ENCODE measurements around the gene NRXN2. TPM values are rescaled to one million over a fixed set of nuclear protein-coding genes. Genes with fewer than 3 reads are reported as not detected.

NRXN2 gene
- polyA plus RNA-seq, 2 donors: 0.24 to 0.44 TPM

DNA sequence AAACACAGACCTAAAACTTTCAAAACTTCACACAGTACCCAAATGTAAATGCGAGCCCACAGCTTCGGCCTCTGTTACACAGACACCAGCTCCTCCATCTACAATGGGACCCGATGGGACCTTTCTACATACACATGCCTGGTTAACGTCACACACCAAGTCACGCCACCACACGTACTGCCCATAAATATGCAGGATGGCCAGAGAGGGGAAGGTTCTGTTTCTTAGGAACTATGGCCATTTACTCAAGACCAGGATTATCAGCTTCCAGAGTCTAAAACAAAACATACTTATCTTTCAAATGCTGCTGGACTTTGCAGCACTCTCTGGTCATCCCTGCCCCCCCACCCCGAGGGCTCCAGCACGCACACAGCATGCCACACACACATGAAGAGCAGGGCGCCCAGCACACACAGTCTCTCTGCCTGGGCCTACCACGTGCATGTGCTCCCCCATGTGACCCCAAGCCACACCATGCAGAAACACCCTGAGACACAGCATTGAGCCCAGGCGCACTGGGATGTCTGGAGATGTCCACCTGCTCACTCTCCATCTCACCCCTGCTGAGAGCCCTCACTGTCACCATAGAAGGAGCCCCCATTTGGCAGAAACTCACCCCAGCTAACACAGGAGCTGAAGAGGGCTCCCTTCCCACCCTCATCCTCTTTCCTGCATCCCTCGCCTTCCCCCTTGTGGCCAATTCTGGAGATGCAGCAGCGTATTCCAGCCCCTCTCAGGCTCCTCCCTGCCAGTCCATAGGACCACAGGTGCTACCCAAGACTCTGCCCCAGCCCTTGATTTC lies 70.2 kb downstream of the NRXN2 start:
- no peak overlapping the region for H3K27ac ChIP-seq (ENCODE audit: low read depth in 2 of 2, low read length in 1 of 2)
- H3K27me3 ChIP-seq (ENCODE audit: control insufficient read depth in 1 of 2, insufficient read depth in 2 of 2, low read length in 2 of 2): no peaks in the 10 kb centered on the region
- no peaks in the 10 kb centered on the region for H3K9me3 ChIP-seq (ENCODE audit: control insufficient read depth in 2 of 2, insufficient read depth in 1 of 2, low read depth in 1 of 2, low read length in 1 of 2)
- no peak overlapping the region for H3K4me3 ChIP-seq (ENCODE audit: low read depth in 1 of 2, low read length in 2 of 2)
- no peaks in the 10 kb centered on the region for H3K36me3 ChIP-seq (ENCODE audit: control insufficient read depth in 2 of 2, insufficient read depth in 2 of 2, low read length in 1 of 2)
- no peaks in the 10 kb centered on the region for H3K4me1 ChIP-seq (ENCODE audit: control insufficient read depth in 2 of 2, insufficient read depth in 2 of 2, low read length in 1 of 2)
- 47 to 56% methylated on average over 13 of the region's 13 CpGs for WGBS, 2 donors

DNA sequence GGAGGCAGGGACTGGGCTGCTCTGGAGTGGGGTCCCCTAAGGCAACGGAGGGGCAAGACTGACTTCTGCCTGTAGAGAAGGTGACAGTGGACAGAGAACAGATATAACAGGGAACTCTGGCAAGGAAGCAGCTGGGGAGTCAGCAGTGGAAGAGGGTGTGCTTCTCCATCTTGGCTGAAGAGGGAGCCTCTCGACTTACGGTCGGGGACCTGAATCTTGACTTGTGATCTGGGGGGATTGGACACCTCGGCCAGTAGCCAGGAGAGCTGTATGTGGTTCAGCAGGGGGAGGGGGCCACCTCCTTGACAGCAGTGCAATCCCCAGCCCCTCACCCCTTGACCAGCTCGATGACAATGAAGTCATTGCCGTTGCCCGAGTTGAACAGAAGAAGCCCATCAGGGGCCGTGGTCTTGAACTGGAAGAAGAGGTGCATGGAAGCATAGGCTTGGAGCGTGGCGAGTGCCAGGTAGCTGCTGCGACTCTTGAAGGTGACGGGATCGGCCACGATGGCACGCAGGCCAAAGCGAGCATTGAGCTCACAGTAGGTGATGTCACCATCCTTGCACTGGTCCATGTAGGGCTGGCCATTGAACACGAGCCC lies 72.0 kb downstream of the NRXN2 start:
- H3K9me3 ChIP-seq (ENCODE audit: control insufficient read depth in 2 of 2, insufficient read depth in 1 of 2, low read depth in 1 of 2, low read length in 1 of 2): no peaks in the 10 kb centered on the region
- no peak overlapping the region for H3K4me3 ChIP-seq (ENCODE audit: low read depth in 1 of 2, low read length in 2 of 2)
- no peaks in the 10 kb centered on the region for H3K4me1 ChIP-seq (ENCODE audit: control insufficient read depth in 2 of 2, insufficient read depth in 2 of 2, low read length in 1 of 2)
- no peaks in the 10 kb centered on the region for H3K27me3 ChIP-seq (ENCODE audit: control insufficient read depth in 1 of 2, insufficient read depth in 2 of 2, low read length in 2 of 2)
- H3K27ac ChIP-seq (ENCODE audit: low read depth in 2 of 2, low read length in 1 of 2): no peak overlapping the region
- WGBS, 2 donors: 64 to 66% methylated on average over 18 of the region's 18 CpGs
- no peaks in the 10 kb centered on the region for H3K36me3 ChIP-seq (ENCODE audit: control insufficient read depth in 2 of 2, insufficient read depth in 2 of 2, low read length in 1 of 2)

DNA sequence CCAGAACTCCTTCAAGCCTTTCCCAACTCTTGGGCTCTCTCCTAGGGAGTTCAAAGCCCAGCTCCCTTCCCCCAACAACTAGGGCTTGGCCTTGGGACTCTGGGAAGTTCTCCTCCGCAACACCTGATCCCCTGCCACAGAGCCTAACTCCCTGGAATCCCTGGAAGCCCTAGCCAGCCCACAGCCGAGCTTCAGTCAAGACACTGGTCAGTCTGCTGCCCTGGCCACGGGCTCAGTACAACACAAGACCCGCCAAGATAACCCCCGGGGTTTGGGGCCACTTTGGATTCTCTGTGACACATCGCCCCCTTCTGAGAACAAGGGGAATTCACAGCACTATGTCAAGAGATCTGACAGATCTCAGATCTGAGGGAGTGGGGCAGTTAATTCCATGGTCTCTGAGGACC lies 73.7 kb downstream of the NRXN2 start:
- H3K36me3 ChIP-seq (ENCODE audit: control insufficient read depth in 2 of 2, insufficient read depth in 2 of 2, low read length in 1 of 2): no peaks in the 10 kb centered on the region
- peaks cover 2 to 8% of the 10 kb centered on the region in 2 donors for H3K27me3 ChIP-seq (ENCODE audit: control insufficient read depth in 1 of 2, insufficient read depth in 2 of 2, low read length in 2 of 2)
- no peak overlapping the region for H3K27ac ChIP-seq (ENCODE audit: low read depth in 2 of 2, low read length in 1 of 2)
- no peaks in the 10 kb centered on the region for H3K9me3 ChIP-seq (ENCODE audit: control insufficient read depth in 2 of 2, insufficient read depth in 1 of 2, low read depth in 1 of 2, low read length in 1 of 2)
- no peaks in the 10 kb centered on the region for H3K4me1 ChIP-seq (ENCODE audit: control insufficient read depth in 2 of 2, insufficient read depth in 2 of 2, low read length in 1 of 2)
- WGBS, 2 donors: 23 to 30% methylated on average over 6 of the region's 6 CpGs
- H3K4me3 ChIP-seq (ENCODE audit: low read depth in 1 of 2, low read length in 2 of 2): no peak overlapping the region

DNA sequence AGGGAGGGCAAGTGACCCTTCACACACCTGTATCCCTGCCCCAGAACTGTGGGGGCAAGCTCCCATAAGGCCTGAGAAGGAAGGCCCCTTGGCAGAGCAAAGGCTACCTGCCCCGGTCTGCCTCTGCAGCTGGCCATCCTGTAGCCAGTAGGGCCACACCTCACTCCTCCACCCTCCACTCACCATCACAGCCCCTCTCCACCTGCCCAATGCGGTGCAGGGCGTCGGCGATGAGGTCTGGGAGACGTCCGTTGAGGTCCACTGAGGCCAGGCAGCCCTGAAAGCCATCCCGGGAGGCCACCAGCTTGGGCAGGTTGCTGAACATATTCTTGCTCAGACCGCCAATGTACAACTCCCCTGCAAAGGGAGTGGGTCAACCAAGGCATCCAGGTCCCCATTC lies 74.4 kb downstream of the NRXN2 start:
- no peaks in the 10 kb centered on the region for H3K9me3 ChIP-seq (ENCODE audit: control insufficient read depth in 2 of 2, insufficient read depth in 1 of 2, low read depth in 1 of 2, low read length in 1 of 2)
- no peak overlapping the region for H3K4me3 ChIP-seq (ENCODE audit: low read depth in 1 of 2, low read length in 2 of 2)
- H3K4me1 ChIP-seq (ENCODE audit: control insufficient read depth in 2 of 2, insufficient read depth in 2 of 2, low read length in 1 of 2): peaks cover 0 to 3% of the 10 kb centered on the region in 2 donors
- WGBS, 2 donors: 87 to 90% methylated on average over 6 to 9 of the region's 9 CpGs
- no peaks in the 10 kb centered on the region for H3K36me3 ChIP-seq (ENCODE audit: control insufficient read depth in 2 of 2, insufficient read depth in 2 of 2, low read length in 1 of 2)
- no peak overlapping the region for H3K27ac ChIP-seq (ENCODE audit: low read depth in 2 of 2, low read length in 1 of 2)
- H3K27me3 ChIP-seq (ENCODE audit: control insufficient read depth in 1 of 2, insufficient read depth in 2 of 2, low read length in 2 of 2): peaks cover 2 to 13% of the 10 kb centered on the region in 2 donors

DNA sequence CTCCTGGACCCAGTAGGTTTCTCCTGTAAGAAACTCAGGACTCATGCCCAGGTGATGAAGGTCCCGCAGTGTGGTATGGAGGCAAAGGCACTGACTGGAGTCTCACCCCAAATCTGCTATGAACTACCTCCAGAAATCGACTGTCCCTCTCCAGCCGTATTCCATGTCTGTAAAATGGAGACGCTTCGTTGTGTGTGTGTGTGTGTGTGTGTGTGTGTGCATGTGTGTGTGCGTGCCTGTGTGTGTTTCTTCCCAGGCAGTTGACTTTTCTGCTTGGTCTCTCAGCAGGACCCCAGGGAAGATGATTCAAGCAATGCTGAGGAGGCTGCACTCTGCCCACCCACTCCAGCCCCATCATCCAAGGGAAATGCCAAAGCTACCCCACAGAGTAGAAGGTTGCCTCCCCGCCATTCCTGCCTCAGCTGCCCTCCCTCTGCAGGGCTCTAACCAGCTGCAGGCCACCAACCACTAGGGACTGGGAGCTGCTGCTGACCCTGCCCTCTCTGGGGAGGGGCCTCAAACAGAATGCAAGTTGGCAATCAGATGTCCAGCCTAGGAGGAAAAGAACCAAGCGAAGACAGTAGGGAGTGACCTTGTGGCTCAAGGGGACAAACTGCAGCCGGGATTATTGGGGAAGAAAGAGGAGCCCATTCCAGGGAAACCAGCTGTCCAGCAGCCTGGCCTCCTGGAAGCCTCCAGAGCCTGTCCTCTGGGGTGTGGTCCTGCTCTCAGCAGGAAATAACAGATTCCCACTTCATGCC lies 75.8 kb downstream of the NRXN2 start:
- H3K36me3 ChIP-seq (ENCODE audit: control insufficient read depth in 2 of 2, insufficient read depth in 2 of 2, low read length in 1 of 2): no peaks in the 10 kb centered on the region
- no peak overlapping the region for H3K27ac ChIP-seq (ENCODE audit: low read depth in 2 of 2, low read length in 1 of 2)
- no peaks in the 10 kb centered on the region for H3K9me3 ChIP-seq (ENCODE audit: control insufficient read depth in 2 of 2, insufficient read depth in 1 of 2, low read depth in 1 of 2, low read length in 1 of 2)
- H3K27me3 ChIP-seq (ENCODE audit: control insufficient read depth in 1 of 2, insufficient read depth in 2 of 2, low read length in 2 of 2): peaks cover 11 to 13% of the 10 kb centered on the region in 2 donors
- peaks cover 0 to 3% of the 10 kb centered on the region in 2 donors for H3K4me1 ChIP-seq (ENCODE audit: control insufficient read depth in 2 of 2, insufficient read depth in 2 of 2, low read length in 1 of 2)
- H3K4me3 ChIP-seq (ENCODE audit: low read depth in 1 of 2, low read length in 2 of 2): no peak overlapping the region
- WGBS, 2 donors: 72 to 73% methylated on average over 9 of the region's 9 CpGs

DNA sequence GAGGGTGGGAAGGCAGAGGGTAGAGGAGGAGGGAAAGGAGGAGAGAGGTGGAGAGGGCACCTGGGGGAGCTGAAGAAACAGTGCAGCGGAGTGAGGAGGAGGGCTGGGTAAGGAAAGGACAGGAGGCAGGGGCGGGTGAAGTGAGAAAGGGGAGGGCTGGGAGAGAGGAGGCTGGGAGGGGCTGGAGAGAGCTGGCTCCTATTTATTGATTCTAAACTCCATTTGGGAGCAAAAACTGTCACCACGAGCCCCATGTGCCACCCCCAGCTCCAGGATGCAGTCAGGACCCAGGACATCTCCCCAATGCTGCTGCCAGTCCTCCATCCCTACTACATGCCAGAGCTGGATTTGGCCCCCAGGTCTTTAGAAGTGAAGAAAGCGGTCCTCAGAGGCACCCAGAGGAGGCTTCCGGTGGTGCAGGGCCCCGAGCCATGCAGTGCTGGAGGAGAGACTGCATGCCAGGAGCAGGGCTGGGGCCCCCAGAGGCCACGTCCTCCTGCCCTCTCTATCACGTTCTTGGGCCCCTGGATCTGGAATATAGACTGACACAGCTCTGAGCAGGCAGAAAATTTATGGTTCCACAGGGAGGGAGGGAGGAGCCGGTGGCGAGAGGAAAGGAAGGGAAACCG lies 78.2 kb downstream of the NRXN2 start:
- WGBS, 2 donors: 38 to 41% methylated on average over 11 of the region's 11 CpGs
- Histone ChIP-seq H3K4me3 (ENCODE audit: low read depth in 1 of 2, low read length in 2 of 2) (no peak overlapping the region), H3K27me3 (ENCODE audit: control insufficient read depth in 1 of 2, insufficient read depth in 2 of 2, low read length in 2 of 2) (peaks cover 12 to 18% of the 10 kb centered on the region in 2 donors), H3K27ac (ENCODE audit: low read depth in 2 of 2, low read length in 1 of 2) (no peak overlapping the region), H3K4me1 (ENCODE audit: control insufficient read depth in 2 of 2, insufficient read depth in 2 of 2, low read length in 1 of 2) (peaks cover 0 to 3% of the 10 kb centered on the region in 2 donors), H3K9me3 (ENCODE audit: control insufficient read depth in 2 of 2, insufficient read depth in 1 of 2, low read depth in 1 of 2, low read length in 1 of 2) (peaks cover 0 to 2% of the 10 kb centered on the region in 2 donors), H3K36me3 (ENCODE audit: control insufficient read depth in 2 of 2, insufficient read depth in 2 of 2, low read length in 1 of 2) (no peaks in the 10 kb centered on the region)

DNA sequence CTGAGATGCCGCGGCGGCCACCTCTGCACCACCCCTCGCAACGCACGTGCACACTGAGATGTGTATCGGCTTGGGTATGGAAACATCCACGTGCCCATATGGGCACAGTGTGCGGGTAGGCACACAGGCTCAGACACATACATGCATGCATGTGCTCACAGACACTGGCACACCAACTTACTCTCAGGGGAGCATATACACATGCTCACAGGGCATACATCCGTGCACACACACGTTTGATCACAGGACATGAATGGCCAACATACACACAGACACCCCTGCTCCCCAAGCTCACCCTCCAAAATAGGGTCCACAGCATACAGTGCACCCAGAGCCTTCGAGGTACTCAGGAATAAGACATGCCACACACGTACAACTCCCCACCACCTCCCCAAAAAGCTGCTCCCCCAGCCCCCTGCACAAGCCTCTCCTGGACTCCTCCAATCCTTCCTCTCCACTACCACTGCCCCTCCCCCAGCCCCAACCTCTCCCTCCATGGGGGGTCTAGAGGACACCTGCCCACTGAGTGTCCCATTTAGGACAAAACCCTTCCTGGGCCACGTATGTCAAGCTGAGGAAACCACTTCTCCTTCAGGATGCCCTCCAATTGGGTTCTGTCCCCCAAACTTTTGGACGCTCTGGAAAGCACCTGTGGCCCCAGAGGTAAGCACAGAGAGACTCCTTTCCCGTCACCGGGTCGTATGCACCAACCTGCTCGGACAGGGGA lies 78.9 kb downstream of the NRXN2 start:
- WGBS, 2 donors: 17 to 18% methylated on average over 19 of the region's 19 CpGs
- peaks cover 14 to 18% of the 10 kb centered on the region in 2 donors for H3K27me3 ChIP-seq (ENCODE audit: control insufficient read depth in 1 of 2, insufficient read depth in 2 of 2, low read length in 2 of 2)
- peaks cover 0 to 2% of the 10 kb centered on the region in 2 donors for H3K9me3 ChIP-seq (ENCODE audit: control insufficient read depth in 2 of 2, insufficient read depth in 1 of 2, low read depth in 1 of 2, low read length in 1 of 2)
- H3K4me3 ChIP-seq (ENCODE audit: low read depth in 1 of 2, low read length in 2 of 2): no peak overlapping the region
- H3K36me3 ChIP-seq (ENCODE audit: control insufficient read depth in 2 of 2, insufficient read depth in 2 of 2, low read length in 1 of 2): no peaks in the 10 kb centered on the region
- peaks cover 0 to 3% of the 10 kb centered on the region in 2 donors for H3K4me1 ChIP-seq (ENCODE audit: control insufficient read depth in 2 of 2, insufficient read depth in 2 of 2, low read length in 1 of 2)
- no peak overlapping the region for H3K27ac ChIP-seq (ENCODE audit: low read depth in 2 of 2, low read length in 1 of 2)

DNA sequence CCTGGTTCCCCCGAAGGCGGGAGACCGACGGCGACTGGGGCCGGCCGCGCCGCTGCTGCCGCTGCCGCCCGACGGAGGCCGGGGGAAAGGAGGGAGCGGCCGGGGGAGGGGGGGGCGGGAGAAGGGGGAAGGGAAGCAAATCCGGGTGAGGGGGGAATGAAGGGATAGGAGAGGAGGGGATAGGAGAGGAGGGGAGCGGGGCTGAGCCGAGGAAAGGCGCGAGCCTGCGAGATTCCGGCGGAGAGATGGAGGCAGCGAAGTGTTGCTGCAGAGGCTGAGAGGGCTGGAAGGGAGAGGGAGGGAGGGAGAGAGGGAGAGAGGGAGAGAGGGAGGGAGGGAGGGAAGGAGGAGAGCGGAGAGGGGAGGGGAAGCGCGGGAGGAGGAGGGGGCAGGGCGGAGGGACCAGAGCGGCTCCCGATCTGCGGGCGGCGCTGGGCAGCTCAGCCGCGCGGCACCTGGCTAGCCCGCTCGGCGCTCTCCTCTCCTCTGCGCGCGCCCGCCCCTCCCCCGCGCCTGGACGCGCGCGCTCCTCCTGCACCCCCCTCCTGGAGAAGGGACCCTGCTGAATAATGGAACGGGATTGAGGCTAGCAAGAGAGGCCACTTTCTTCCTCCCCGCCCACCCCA lies 79.6 kb downstream of the NRXN2 start:
- WGBS, 2 donors: 2% methylated on average over 23 to 51 of the region's 53 CpGs
- no peak overlapping the region for H3K27ac ChIP-seq (ENCODE audit: low read depth in 2 of 2, low read length in 1 of 2)
- H3K4me1 ChIP-seq (ENCODE audit: control insufficient read depth in 2 of 2, insufficient read depth in 2 of 2, low read length in 1 of 2): peaks cover 0 to 3% of the 10 kb centered on the region in 2 donors
- H3K4me3 ChIP-seq (ENCODE audit: low read depth in 1 of 2, low read length in 2 of 2): no peak overlapping the region
- H3K36me3 ChIP-seq (ENCODE audit: control insufficient read depth in 2 of 2, insufficient read depth in 2 of 2, low read length in 1 of 2): no peaks in the 10 kb centered on the region
- H3K27me3 ChIP-seq (ENCODE audit: control insufficient read depth in 1 of 2, insufficient read depth in 2 of 2, low read length in 2 of 2): peaks cover 14 to 18% of the 10 kb centered on the region in 2 donors
- peaks cover 0 to 2% of the 10 kb centered on the region in 2 donors for H3K9me3 ChIP-seq (ENCODE audit: control insufficient read depth in 2 of 2, insufficient read depth in 1 of 2, low read depth in 1 of 2, low read length in 1 of 2)

All from esophagus (tissue), 2 donors.